Activated T-cell treated with anti-CD3 and anti-CD28 coated beads for 1 hour (primary cell): ENCODE results near the gene WDR62.

Experiments
- DNase-seq: peaks from one replicate; pipeline ENCODE4 v3.0.0-alpha.2; 2020; ENCODE audit warnings: low read depth

Gene WDR62

DNA sequence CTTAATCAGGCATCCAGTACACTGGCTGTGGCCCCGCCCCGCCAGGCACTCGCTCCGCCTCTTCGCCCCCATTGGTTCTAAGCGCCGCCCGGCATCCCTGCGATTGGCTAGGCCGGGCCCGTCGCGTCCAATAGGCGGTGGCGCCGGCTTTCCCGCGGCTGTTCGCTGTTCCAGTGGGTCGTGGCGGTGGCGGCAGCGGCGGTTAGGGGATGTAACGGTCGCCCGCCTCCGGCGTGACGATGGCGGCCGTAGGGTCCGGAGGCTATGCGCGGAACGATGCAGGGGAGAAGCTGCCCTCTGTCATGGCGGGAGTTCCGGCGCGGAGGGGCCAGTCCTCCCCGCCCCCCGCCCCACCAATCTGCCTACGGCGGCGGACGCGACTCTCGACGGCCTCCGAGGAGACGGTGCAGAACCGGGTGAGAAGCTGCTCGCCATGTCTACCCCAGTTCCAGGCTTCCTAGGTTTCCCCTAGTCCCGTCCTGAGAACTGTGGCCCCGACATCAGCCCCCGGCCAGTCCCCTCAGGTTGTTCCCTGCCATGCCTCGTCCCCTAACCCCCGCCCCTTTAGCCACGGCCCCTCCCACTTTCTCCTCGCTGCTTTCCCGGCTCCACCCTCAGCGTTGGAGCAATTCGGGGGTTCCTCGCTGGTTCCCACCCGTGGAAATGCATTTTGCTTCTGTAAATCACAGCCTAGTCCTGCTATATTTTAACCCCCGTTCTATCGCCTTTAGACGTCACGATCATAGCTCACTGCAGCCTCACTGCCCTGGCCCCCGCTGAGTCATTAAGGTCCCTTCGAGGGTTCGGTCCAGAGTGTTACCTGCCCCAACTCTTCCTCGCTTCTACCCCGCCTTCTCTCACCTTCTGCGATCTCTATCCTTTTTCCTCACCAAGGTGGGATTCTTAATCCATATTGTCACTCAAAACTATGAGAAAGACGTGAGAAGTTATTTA lies at the start of gene WDR62:
Gene WDR62 (plus strand): TSS at position 165 of the 954 bp plus-strand sequence. CDS start 75 bp downstream, at position 240.
- peak; percentile 92 for DNase-seq

DNA sequence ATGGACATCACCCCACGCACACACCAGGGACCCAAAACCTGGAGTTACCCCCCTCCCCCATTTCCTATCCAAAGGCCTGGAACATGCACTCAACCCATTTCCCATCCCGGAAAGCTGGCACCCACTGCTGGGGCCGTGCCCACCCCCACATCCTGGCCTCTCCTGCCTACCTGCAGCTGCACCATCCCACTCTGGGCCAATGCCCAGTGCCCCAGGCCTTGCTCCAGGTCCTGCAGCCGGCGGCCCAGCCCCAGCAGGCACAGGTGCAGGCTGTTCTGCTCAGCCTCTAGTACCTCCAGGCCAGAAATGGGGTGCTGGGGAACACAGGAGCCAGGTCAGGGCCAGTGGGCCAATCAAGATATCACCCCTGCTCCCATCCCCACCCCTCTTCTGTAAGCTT lies 47.7 kb upstream of the WDR62 start:
- DNase-seq = no peak

DNA sequence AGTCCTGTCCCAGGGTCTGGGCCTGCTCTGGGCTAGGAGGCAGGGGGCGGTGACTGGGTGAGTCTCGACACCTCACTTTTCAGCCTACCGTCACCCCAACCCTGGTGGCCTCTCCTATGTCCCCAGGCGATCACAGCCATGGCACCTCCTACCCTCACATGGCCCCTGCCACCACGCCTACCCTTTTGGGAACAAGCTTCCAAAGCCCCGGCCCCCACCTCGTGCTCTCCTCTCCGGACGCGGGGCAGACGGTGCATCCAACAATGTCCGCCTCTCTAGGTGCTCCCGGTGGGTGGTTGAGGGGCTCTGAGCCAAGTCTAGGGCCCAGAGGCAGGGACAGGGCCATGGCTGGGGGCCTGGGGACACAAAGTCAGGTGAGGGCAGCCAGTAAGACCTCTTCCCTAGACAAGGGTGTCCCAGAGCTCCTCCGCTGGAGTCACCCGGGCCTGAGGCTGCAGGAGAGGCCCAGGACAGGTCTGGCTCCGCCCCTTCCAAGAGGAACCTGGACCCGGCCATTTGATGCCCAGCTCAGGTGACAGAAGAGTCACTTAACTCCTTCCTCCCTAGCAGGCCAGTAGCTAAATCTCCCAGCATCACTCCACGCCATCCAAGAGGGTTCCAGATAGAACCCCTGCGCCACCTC lies 46.2 kb upstream of the WDR62 start, which contains the start of gene SYNE4:
Gene SYNE4 (minus strand): TSS at position 478 of the 643 bp plus-strand sequence. CDS start 132 bp downstream, at position 346.
- no peak for DNase-seq

DNA sequence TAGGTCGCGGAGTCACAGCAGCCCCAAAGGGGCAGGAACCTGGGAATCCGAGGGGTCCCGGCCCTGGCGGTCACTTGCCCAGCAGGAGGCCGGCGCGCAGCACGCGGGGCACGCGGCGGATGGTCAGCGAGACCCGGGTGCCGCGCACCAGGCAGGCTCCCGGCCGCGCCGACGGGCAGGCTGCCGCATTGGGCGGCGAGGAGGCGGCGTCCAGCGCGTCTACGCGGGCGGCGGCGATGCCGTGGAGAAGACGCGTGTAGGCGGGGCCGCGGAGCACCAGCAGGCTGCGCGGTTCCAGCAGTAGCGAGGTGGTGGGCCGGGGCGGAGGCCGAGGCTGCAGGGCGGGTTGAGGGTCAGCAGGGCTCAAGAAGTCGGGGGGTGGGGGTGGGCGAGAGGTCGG lies 45.5 kb upstream of the WDR62 start:
- no peak for DNase-seq

DNA sequence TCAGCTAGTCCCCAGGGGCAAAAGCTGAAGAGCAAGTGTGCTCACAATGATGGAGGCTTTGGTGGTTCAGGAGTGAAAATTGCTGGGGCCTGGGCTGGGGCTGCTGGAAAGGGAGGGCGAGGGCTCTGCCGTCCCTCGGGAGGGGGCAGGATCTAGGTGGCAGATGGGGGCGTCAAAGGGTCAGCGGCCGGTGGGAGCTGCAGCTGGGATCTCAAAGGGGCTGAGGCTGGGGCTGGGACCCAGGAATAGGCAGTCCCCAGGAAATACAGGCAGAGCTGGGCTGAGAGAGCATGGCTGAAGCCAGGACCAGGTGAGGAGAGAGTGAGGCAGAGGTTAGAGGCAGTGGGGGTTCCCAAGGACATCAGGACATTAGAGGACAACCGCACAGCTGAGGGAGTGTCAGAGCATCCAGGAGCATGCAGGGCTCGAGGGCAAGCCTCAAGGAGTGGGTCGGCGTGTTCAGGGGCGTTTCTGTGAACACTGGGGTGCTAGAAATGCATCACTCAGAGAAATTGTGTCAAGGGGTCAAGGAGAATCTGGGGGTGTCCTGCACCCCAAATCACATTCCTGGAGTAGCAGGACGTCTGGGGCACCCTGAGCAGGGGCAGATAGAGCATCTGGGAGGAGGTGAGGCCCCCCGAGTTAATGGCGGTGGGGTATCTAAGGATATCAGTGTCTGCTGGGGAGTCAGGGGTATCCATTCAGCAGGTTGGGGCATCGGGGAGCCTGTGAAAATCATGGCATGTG lies 44.9 kb upstream of the WDR62 start:
- DNase-seq = no peak

DNA sequence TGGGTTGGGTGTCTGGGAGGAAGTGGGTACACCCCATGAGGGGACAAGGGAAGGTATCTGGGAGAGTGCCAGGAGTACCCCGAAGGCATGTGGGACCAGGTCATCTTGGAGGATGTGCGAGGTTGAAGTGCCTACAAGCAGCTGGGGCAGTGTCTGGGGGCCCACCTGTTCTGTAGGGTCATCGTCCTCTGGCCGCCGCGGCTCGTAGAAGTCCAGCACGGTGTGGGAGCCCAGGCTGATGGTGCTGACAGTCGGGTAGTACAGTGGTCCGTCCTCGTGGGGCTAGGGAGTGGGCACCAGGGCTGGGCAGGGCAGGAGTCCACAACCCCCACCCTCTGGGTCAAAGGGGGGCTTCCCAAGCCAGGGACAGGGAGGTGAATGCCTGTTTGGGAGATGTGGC lies 44.3 kb upstream of the WDR62 start:
- no peak for DNase-seq

DNA sequence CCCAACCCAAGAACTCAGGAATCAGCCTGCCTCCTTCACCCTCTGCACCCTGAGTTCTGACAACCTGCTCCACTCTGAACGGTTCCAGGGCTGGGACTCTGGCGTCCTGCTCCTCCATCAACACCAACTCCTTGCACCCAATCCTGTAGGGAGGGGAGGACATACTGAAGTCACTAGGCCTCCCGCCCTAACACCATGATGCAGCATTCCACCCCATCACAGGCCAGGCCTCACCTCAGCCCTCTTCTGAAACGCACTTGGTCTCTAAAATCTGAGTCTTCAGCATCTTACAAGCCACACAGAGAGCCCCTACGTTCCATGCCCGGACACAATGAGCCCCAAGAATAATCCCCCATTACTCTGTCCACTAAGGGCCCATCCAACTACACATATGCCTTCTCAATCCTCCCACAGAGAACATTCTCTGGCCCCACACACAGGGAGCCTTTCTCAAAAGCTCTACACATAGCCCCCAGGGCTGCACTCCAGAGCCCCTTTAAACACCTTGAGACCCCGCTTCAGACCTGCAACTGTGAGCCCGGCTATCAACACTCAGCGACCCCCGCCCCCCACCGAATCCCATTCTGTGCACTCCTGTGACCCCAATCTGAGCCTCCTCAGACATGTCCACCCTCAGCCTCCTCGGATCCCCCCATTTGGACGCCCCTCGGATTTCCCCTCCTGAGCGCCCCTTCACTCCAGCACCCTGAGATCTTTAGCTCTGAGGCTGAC lies 41.3 kb upstream of the WDR62 start:
- DNase-seq = no peak

DNA sequence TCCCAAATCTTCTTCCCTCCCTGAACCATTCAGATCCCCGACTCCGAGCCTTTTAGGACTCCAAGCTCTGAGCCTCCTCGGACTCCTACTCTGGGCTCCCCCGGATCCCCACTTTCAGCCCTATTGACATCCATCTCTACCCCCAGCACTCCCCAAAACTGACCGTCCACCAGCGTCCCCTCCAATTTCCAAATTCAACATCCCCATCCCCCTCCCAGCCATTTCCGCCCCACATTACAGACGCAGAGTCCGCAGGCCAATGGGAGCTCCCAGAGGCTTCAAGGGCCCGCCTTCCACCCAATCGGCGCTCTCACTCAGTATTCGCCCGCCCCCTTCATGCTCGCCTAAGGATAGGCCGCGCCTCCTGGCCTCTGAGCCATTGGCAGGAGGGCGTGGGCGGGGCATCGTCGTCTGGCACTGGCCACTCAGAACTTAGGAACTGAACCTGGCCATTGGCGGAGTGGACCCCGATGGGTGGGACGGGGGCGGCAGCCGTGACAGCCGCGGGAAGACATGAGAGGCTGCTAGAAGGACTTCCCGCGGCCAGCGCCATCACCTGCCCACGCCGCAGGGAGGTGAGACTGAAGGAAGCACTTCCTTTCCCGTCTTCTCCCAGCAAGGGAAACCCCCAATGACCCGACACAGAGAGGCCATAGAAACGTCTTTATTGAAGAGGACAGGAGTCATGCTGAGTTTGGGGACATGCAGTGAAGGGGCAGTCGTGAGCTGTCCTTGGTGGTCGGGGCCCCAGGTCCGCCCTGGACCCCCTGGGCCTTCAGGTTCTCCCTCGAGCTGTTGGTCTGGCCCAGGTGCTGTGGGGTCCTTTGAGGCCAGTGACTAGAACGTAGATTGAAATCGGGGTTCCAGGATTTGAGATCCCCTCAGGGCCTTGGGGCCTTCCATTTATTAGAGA lies 40.4 kb upstream of the WDR62 start, which contains the start of gene ALKBH6:
Gene ALKBH6 (minus strand): TSS at position 202 of the 913 bp plus-strand sequence. CDS start 816 bp downstream, outside the sequence.
- peak; percentile 98 for DNase-seq

DNA sequence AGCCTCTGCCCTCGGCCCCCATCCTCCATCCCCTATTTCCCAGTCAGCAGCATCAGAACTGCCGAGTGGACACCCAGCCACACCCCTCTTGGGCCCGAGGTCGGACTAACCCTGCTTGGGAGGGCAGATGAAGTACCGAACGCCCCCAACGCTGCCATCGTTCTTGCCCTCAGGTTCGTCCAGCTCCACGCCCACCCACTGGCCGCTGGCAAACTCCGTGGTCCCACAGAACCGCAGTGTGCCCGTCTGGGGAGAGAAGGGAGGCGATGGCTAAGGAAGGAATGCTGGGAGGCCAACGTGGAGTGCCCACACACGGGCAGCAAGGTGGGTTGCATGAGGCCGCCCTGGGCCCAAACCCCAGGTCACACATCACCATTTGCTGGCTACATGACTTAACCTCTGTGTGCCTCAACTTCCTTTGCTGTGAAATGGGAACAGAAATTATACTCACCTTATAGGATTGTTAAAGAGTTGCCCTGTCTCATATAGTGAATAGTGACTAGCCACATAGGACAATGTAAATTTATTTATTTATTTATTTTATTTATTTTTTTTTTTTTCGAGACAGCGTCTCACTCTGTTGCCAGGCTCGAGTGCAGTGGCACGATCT lies 35.5 kb upstream of the WDR62 start:
- DNase-seq = no peak

DNA sequence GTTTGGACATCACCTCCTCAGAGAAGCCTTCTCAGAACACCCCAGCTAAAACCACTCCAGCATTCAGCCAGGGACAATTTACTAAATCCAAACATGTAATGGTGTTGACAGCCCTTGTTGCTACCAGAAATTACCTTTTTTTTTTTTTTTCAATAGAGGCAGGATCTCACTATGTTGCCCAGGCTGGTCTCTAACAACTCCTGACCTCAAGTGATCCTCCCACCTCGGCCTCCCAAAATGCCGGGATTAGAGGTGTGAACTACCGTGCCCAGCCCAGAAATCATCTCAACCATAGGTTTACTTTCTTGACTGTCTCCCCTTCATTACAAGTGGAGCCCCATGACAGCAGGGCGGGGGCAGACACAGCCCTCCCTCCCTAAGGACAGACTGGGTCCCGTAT lies 31.3 kb upstream of the WDR62 start:
- no peak for DNase-seq

DNA sequence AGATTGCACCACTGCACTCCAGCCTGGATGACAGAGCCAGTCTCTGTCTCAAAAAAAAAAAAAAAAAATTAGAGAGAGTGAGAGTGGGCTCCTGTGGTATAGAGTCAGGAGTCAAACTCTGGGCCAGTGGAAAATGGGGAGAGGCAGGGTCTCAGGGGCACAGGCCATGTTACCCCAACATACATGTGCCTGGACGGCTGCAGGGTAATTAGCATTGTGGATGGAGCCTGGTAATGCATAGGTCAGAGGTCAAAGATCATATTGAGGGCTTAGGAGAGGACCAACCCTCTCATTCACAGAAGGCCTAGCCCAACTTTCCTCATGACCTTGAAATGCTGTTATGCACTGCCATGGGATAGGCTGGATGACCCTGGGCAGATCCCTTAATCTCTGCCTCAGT lies 29.2 kb upstream of the WDR62 start:
- no peak for DNase-seq

DNA sequence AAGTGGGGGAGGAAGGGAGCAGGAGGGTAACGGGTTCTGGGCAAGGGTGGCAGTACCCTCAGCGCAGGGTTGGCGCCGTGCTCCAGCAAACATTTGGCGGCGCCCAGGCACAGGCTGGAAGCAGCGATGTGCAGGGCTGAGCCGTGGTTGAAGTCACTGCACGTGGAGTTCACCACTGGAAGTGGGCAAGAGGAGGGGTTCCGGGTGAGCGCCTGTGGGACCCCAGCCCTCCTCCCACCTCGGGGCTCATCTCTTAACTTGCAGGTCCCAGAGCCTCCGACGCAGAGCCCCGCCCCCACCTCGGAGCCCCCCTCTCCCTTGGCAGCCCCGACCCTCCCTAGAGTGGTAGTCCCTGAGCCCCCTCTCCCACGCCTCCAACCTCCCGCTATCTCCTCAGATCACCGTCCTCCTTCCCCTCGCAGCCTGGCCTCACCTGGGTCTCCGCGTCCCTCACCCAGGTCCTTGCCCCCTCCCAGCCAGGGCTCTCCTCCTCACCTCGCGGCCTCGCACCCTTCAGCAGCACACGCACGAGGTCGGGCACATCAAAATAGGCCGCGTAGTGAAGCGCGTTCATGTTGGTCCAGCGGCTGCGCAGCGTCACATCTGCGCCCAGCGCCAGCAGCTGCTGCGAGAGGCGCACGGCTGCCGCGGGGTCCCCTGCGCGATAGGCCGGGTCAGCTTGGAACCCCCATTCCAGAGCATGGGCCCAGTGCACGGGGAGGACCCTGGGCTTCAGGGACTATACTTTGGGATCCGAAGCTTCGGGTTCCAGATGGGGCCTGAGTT lies 28.4 kb upstream of the WDR62 start:
- no peak for DNase-seq

DNA sequence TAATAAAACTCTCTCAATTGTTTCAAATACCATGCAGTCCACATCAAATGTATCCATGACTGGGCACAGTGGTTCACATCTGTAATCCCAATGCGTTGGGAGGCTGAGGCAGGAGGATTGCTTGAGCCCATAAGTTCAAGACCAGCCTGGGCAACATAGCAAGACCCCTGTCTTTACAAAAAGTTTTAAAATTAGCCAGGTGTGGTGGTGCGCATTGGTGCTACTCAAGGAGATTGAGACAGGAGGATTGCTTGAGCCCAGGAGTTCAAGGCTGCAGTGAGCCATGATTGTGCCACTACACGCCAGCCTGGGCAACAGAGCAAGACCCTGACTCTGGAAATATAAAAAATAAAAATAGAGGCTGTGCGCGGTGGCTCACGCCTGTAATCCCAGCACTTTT lies 27.0 kb upstream of the WDR62 start:
- DNase-seq = no peak

DNA sequence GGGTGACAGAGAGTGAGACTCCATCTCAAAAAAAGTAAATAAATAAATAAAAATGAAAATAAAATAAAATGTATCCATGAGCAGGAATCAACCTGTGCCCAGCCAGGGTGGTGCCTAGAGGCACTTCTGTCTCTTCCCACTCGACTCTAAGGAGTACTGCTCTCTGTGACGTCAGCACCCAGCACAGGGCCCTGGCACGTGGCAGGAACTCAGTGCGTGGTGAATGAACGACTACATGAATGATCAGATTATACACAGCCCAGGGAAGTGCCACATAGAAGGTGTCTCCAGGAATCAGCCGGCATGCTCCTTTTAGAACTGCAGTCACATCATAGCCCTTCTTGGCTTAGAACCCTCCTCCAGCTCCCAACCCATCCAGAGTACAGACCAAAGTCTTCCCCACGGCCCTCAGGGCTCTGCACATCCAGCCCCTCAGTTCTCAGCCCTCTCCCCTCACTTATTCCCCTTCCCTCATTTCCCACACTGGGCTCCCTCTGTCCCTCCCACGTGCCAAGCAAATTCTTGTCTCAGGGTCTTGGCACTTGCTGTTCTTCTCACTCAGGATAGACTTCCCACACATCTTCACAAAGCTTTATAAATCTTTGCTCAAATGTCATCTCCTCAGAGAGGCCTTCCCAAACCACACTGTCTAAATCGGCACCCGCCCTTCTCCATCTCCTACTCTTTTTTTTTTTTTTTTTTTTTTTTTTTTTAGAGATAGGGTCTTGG lies 26.2 kb upstream of the WDR62 start:
- no peak for DNase-seq

DNA sequence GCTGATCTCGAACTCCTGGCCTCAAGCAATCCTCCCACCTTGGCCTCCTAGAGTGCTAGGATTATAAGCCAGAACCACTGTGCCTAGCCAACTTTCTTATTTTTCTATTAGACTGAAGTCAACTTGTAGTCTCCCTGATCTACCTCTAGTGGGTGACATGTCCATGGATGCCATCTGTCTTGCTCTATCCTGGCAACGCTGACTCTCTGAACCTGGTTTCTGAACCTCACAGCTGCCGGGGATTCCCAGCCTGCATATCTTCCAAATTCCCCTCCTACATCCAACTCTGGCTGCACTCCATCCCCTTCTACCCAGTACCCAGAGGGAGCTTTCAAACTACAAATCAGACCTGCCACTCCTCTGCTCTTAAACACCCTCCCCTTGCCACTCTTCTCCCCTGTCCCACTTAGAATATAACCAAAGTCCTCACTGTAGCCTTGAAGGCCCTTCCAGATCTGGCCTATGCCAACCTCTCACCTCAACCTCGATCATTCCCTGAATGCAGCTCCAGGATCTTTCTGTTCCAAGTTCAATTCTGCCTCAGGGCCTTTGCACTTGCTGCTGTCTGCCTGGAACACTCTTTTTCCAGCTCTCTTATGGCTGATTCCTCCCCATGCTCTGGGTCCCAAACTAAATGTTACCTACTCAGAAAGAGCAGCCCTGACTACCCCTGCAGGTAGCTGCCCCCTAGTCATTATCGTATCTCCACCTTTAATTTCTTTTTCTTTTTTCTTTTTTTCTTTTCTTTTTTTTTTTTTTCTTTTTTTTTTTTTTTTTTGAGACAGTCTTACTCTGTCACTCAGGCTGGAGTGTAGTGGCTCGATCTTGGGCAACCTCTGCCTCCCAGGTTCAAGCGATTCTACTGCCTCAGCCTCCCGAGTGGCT lies 24.2 kb upstream of the WDR62 start:
- no peak for DNase-seq

DNA sequence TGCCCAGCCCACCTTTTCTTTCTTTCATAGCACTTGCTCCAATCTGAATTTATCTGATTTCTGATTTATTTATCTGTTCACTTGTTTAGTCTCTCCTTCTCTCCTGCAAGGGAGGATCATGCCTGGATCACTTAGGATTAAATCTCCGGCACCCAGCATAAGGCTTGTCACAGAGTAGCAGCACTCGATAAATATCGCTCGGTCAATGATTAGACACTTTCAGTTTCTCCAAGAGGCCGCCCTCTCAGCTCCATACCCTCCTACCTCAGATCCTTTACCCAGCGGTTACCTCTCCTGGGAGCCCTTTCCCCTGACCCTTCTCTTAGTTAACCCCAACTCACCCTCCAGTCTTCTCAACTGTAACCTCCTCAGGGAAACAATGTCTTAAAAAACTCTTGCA lies 23.4 kb upstream of the WDR62 start:
- DNase-seq = no peak

DNA sequence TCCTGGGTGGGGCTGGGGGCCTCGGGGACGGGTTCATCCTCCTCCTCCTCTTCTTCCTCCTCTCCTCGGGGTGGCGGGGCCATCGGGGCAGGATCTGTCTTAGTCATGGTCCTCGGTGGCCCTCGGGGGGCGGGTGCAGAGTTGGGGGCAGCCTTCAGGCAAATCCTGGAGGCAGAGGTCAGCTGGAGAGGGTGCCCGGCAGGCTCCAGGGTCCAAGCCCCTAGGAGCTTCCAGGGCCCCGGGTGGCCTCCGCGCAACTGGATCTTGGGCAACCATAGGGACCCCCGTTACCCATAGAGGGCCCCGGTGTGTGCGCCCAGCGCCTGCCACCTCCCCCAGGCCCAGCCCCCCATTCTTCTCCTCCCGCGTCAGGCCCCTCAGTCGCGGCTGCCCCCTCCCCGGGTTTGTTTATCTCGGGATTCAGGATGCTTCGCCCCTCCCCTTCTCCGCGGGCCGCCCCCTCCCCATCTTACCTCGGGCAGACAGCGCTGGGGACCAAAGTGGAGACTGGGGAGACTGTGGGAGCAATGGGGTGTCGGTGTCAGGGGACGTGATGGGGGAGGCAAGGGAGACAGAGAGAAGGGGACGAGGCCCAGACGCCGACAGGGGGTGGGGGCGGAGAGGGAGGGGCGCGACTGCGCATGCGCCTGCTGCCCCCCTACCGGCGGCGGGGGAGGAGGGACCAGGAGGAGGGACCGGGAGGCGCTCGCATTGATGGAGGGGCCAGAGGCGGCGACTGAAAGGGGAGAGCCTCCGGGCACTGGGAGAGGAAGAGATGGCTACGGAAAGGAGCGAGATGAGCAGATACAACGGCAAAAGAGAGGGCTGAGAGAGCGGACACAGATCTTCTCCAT lies 22.2 kb upstream of the WDR62 start, which contains the start of gene CLIP3:
Gene CLIP3 (minus strand): TSS at position 623 of the 854 bp plus-strand sequence. CDS start 516 bp downstream, at position 107.
- DNase-seq = peak; percentile 38
